Neural cell (in vitro differentiated cells): ENCODE results near the gene OR51E1. TPM values are rescaled to one million over a fixed set of nuclear protein-coding genes. Genes with fewer than 3 reads are reported as not detected.

Experiments used
- H2AFZ ChIP-seq: fragments of 200-600, 300-800 bp; sonication (generic), shearing (Covaris generic); 2 replicates; pipeline ENCODE4 v1.6.0; 2014; ENCODE audit warnings: low read depth, mild to moderate bottlenecking, antibody characterized with exemption, low read length, moderate library complexity
- H3F3A ChIP-seq: fragments of 200-600 bp; shearing (Covaris generic); 2 replicates; pipeline ENCODE4 v1.6.1; 2016; ENCODE audit warnings: mild to moderate bottlenecking, moderate library complexity, mixed read lengths, antibody characterized with exemption, low read length; ENCODE audit not compliant: insufficient read depth, poor library complexity, severe bottlenecking
- H3K27ac ChIP-seq: fragments of 200-600, 300-800 bp; sonication (generic), shearing (Covaris generic); 2 replicates; pipeline ENCODE4 v1.5.1; 2014; ENCODE audit warnings: mild to moderate bottlenecking, low read length, moderate library complexity
- H3K27me3 ChIP-seq: fragments of 300-800, 200-600 bp; sonication (generic), shearing (Covaris generic); 2 replicates; pipeline ENCODE4 v1.6.0; 2014; ENCODE audit warnings: mild to moderate bottlenecking, low read depth, low read length, moderate library complexity; ENCODE audit not compliant: insufficient read depth
- H3K36me3 ChIP-seq: fragments of 300-800, 200-600 bp; sonication (generic), shearing (Covaris generic); 2 replicates; pipeline ENCODE4 v1.5.1; 2014; ENCODE audit warnings: mild to moderate bottlenecking, antibody characterized with exemption, low read length, moderate library complexity; ENCODE audit not compliant: insufficient read depth
- H3K4me2 ChIP-seq: fragments of 300-800, 200-600 bp; sonication (generic), shearing (Covaris generic); 2 replicates; pipeline ENCODE4 v1.6.0; 2014; ENCODE audit warnings: mild to moderate bottlenecking, low read length
- H3K4me3 ChIP-seq: fragments of 300-800, 200-600 bp; sonication (generic), shearing (Covaris generic); 2 replicates; pipeline ENCODE4 v1.5.1; 2014; ENCODE audit warnings: mild to moderate bottlenecking, low read length, moderate library complexity
- H3K79me2 ChIP-seq: fragments of 200-600 bp; shearing (Covaris generic); replicated peaks from 2 replicates; pipeline ENCODE4 v1.6.0; 2014; ENCODE audit warnings: mild to moderate bottlenecking, low read length, moderate library complexity; ENCODE audit not compliant: insufficient read depth
- H3K9ac ChIP-seq: fragments of 300-800, 200-600 bp; sonication (generic), shearing (Covaris generic); 2 replicates; pipeline ENCODE4 v1.6.1; 2016; ENCODE audit warnings: mild to moderate bottlenecking, low read length, mixed read lengths
- H3K9me2 ChIP-seq: fragments of 200-600 bp; shearing (Covaris generic); 2 replicates; pipeline ENCODE4 v1.6.1; 2016; ENCODE audit warnings: mild to moderate bottlenecking, low read length, mixed read lengths; ENCODE audit not compliant: insufficient read depth
- H3K9me3 ChIP-seq: fragments of 200-600, 300-800 bp; sonication (generic), shearing (Covaris generic); 2 replicates; pipeline ENCODE4 v1.6.1; 2016; ENCODE audit warnings: mild to moderate bottlenecking, mixed run types, low read length, moderate library complexity, mixed read lengths
- H4K20me1 ChIP-seq: fragments of 200-600 bp; shearing (Covaris generic); 2 replicates; pipeline ENCODE4 v1.6.1; 2016; ENCODE audit warnings: mild to moderate bottlenecking, mixed run types; ENCODE audit not compliant: insufficient read depth
- CTCF ChIP-seq: fragments of 450-650 bp; IDR thresholded peaks from 2 replicates; pipeline ENCODE4 v1.5.1; 2014; ENCODE audit warnings: antibody characterized with exemption, mild to moderate bottlenecking, moderate library complexity; ENCODE audit not compliant: poor library complexity, severe bottlenecking
- EP300 ChIP-seq: fragments of 450-650 bp; conservative IDR thresholded peaks from 2 replicates; pipeline ENCODE4 v1.6.1; 2014; ENCODE audit warnings: antibody characterized with exemption, mild to moderate bottlenecking, moderate library complexity; ENCODE audit not compliant: poor library complexity, severe bottlenecking
- EZH2 ChIP-seq: fragments of 200-600, 300-800 bp; shearing (Covaris generic), sonication (generic); IDR thresholded peaks from 2 replicates; pipeline ENCODE4 v1.6.1; 2014; ENCODE audit warnings: antibody characterized with exemption, low read length, borderline replicate concordance, mild to moderate bottlenecking; ENCODE audit not compliant: insufficient read depth, poor library complexity, severe bottlenecking
- MXI1 ChIP-seq: fragments of 450-650 bp; conservative IDR thresholded peaks from 2 replicates; pipeline ENCODE4 v1.6.1; 2014; ENCODE audit warnings: antibody characterized with exemption, mild to moderate bottlenecking; ENCODE audit not compliant: poor library complexity, severe bottlenecking
- POLR2AphosphoS5 ChIP-seq: IDR thresholded peaks from 2 replicates; pipeline ENCODE4 v1.6.1; 2012
- RAD21 ChIP-seq: fragments of 450-650 bp; conservative IDR thresholded peaks from 2 replicates; pipeline ENCODE4 v1.6.1; 2014; ENCODE audit warnings: antibody characterized with exemption, mild to moderate bottlenecking, moderate library complexity
- REST ChIP-seq: IDR thresholded peaks from 2 replicates; pipeline ENCODE4 v1.6.1; 2012; ENCODE audit warnings: borderline replicate concordance
- SMC3 ChIP-seq: fragments of 450-650 bp; conservative IDR thresholded peaks from 2 replicates; pipeline ENCODE4 v1.6.1; 2014; ENCODE audit warnings: antibody characterized with exemption, mild to moderate bottlenecking, moderate library complexity; ENCODE audit not compliant: poor library complexity
- TAF1 ChIP-seq: IDR thresholded peaks from 2 replicates; pipeline ENCODE4 v1.6.1; 2012; ENCODE audit warnings: low read depth
- polyA plus RNA-seq: library from polyadenylated mRNA; depleted of rRNA; stranded (reverse); fragments of >200 nt; gene quantifications from 2 replicates; pipeline ENCODE4 v1.2.3, GENCODE V29; 2014

The OR51E1 gene
- polyA plus RNA-seq, 1 donor from 2014 or later = not detected

GRCh38 chr11:4647766-4648165 lies 4.0 kb downstream of the OR51E1 start:
- Histone ChIP-seq H3K27me3 (no peaks in the 10 kb centered on the region), H3K9me3 (no peaks in the 10 kb centered on the region), H3K27ac (no peak overlapping the region), H3K9me2 (no peaks in the 10 kb centered on the region), H3K4me3 (no peak overlapping the region), H3K4me2 (no peak overlapping the region), H3F3A (no peaks in the 10 kb centered on the region), H2AFZ (no peak overlapping the region), H3K79me2 (no peaks in the 10 kb centered on the region), H4K20me1 (no peaks in the 10 kb centered on the region), H3K36me3 (no peaks in the 10 kb centered on the region), H3K9ac (no peak overlapping the region)
- TF ChIP-seq REST = no peak
- TF ChIP-seq TAF1 = no peak
- TF ChIP-seq SMC3 = no peak
- TF ChIP-seq RAD21 = no peak
- no peak for TF ChIP-seq MXI1
- no peak for TF ChIP-seq CTCF
- TF ChIP-seq POLR2AphosphoS5 = no peak
- TF ChIP-seq EZH2 = no peak
- TF ChIP-seq EP300 = no peak

GRCh38 chr11:4654635-4655369 lies 11.0 kb downstream of the OR51E1 start:
- H3F3A ChIP-seq = no peaks in the 10 kb centered on the region
- no peaks in the 10 kb centered on the region for H3K79me2 ChIP-seq
- H3K9me2 ChIP-seq = no peaks in the 10 kb centered on the region
- no peaks in the 10 kb centered on the region for H3K27me3 ChIP-seq
- no peak overlapping the region for H3K4me2 ChIP-seq
- H3K27ac ChIP-seq = no peak overlapping the region
- H3K4me3 ChIP-seq = no peak overlapping the region
- H4K20me1 ChIP-seq = no peaks in the 10 kb centered on the region
- TF ChIP-seq POLR2AphosphoS5 = peak; percentile 60
- TF ChIP-seq MXI1 = no peak
- TF ChIP-seq REST = peak; percentile 36
- TF ChIP-seq EP300 = peak; percentile 61
- no peak for TF ChIP-seq CTCF
- TF ChIP-seq EZH2 = no peak
- TF ChIP-seq TAF1 = no peak
- no peak for TF ChIP-seq SMC3
- TF ChIP-seq RAD21 = no peak
- H3K9ac ChIP-seq = no peak overlapping the region
- H2AFZ ChIP-seq = no peak overlapping the region
- H3K9me3 ChIP-seq = no peaks in the 10 kb centered on the region
- no peaks in the 10 kb centered on the region for H3K36me3 ChIP-seq
